WTC11 (cell line): ENCODE data around the gene PHAX. TPM values are rescaled to one million over a fixed set of nuclear protein-coding genes. Genes with fewer than 3 reads are reported as not detected.

Experiments used
- ATAC-seq: fragments of 200-7000 bp; cut with Tn5 transposase; 2 replicates; pipeline ENCODE4 v1.10.0; 2021; ENCODE audit warnings: mild to moderate bottlenecking, moderate library complexity
- CTCF ChIA-PET: fragments of 300-600 bp; sonication (Branson Sonifier 250); formaldehyde crosslinking; loops from one replicate; lab custom pipeline; 2021; ENCODE audit warnings: antibody characterized with exemption; lab: Charles Lee
- POLR2A ChIA-PET: fragments of 350-600 bp; sonication (Branson Sonifier 250); formaldehyde crosslinking; loops from one replicate; lab custom pipeline; 2021; ENCODE audit warnings: antibody characterized with exemption; lab: Charles Lee
- DNase-seq: peaks from one replicate; pipeline ENCODE4 v3.0.0; 2021; ENCODE audit warnings: low spot score
- H3K27ac Mint-ChIP-seq: 2 replicates; pipeline ENCODE4 v1.8.0; 2021; ENCODE audit warnings: mixed read lengths
- H3K27me3 Mint-ChIP-seq: 2 replicates; pipeline ENCODE4 v1.8.0; 2021; ENCODE audit warnings: low read depth, mild to moderate bottlenecking, moderate library complexity, mixed read lengths
- H3K36me3 Mint-ChIP-seq: 2 replicates; pipeline ENCODE4 v1.8.0; 2021; ENCODE audit warnings: mixed read lengths
- H3K4me1 Mint-ChIP-seq: 2 replicates; pipeline ENCODE4 v1.8.0; 2022; ENCODE audit warnings: mixed read lengths
- H3K4me3 Mint-ChIP-seq: 2 replicates; pipeline ENCODE4 v1.8.0; 2021; ENCODE audit warnings: mild to moderate bottlenecking, moderate library complexity, mixed read lengths
- H3K9me3 Mint-ChIP-seq: 2 replicates; pipeline ENCODE4 v1.8.0; 2021; ENCODE audit warnings: mixed read lengths
- ATF2 ChIP-seq: sonication (generic); formaldehyde crosslinking; IDR thresholded peaks from 2 replicates; pipeline ENCODE4 v1.8.1; 2022; ENCODE audit warnings: low read depth, missing genetic modification reagents, borderline replicate concordance
- ATF3 ChIP-seq: sonication (generic); formaldehyde crosslinking; conservative IDR thresholded peaks from 2 replicates; pipeline ENCODE4 v1.8.1; 2022; ENCODE audit warnings: mild to moderate bottlenecking, missing genetic modification reagents
- CREM ChIP-seq: sonication (generic); formaldehyde crosslinking; IDR thresholded peaks from 2 replicates; pipeline ENCODE4 v1.8.1; 2022; ENCODE audit warnings: mild to moderate bottlenecking, missing genetic modification reagents, moderate library complexity
- CTCF ChIP-seq: fragments of 200-600 bp; IDR thresholded peaks from 2 replicates; pipeline ENCODE4 v1.8.0; 2022; ENCODE audit warnings: antibody characterized with exemption
- ELF4 ChIP-seq: sonication (generic); formaldehyde crosslinking; IDR thresholded peaks from 2 replicates; pipeline ENCODE4 v1.8.1; 2022; ENCODE audit warnings: low read depth, mild to moderate bottlenecking, moderate library complexity, missing genetic modification reagents
- EMX1 ChIP-seq: fragments of 250-450 bp; sonication (Bioruptor Pico); IDR thresholded peaks from 2 replicates; pipeline ENCODE4 v1.8.0; 2021; ENCODE audit warnings: mild to moderate bottlenecking
- ESRRA ChIP-seq: sonication (generic); formaldehyde crosslinking; IDR thresholded peaks from 2 replicates; pipeline ENCODE4 v1.8.1; 2022; ENCODE audit warnings: mild to moderate bottlenecking, missing genetic modification reagents, borderline replicate concordance
- GABPB1 ChIP-seq: sonication (generic); formaldehyde crosslinking; IDR thresholded peaks from 2 replicates; pipeline ENCODE4 v1.8.1; 2023; ENCODE audit warnings: mild to moderate bottlenecking, missing genetic modification reagents
- GTF2I ChIP-seq: fragments of 250-450 bp; sonication (Bioruptor Pico); conservative IDR thresholded peaks from 2 replicates; pipeline ENCODE4 v1.4.0; 2021; ENCODE audit warnings: mild to moderate bottlenecking
- MAX ChIP-seq: sonication (generic); formaldehyde crosslinking; IDR thresholded peaks from 2 replicates; pipeline ENCODE4 v1.8.0; 2022; ENCODE audit warnings: mild to moderate bottlenecking, missing genetic modification reagents
- PREB ChIP-seq: sonication (generic); formaldehyde crosslinking; IDR thresholded peaks from 2 replicates; pipeline ENCODE4 v1.8.1; 2022; ENCODE audit warnings: mild to moderate bottlenecking, missing genetic modification reagents, moderate library complexity, borderline replicate concordance
- SMAD3 ChIP-seq: sonication (generic); formaldehyde crosslinking; IDR thresholded peaks from 2 replicates; pipeline ENCODE4 v1.8.0; 2022; ENCODE audit warnings: missing genetic modification reagents, mild to moderate bottlenecking, borderline replicate concordance
- TEAD1 ChIP-seq: sonication (generic); formaldehyde crosslinking; IDR thresholded peaks from 2 replicates; pipeline ENCODE4 v1.8.0; 2022; ENCODE audit warnings: mild to moderate bottlenecking, missing genetic modification reagents
- TEAD4 ChIP-seq: sonication (generic); formaldehyde crosslinking; IDR thresholded peaks from 2 replicates; pipeline ENCODE4 v1.8.0; 2022; ENCODE audit warnings: mild to moderate bottlenecking, missing genetic modification reagents
- ZNF281 ChIP-seq: sonication (generic); formaldehyde crosslinking; IDR thresholded peaks from 2 replicates; pipeline ENCODE4 v1.8.0; 2023; ENCODE audit warnings: mild to moderate bottlenecking, missing genetic modification reagents
- ZNF317 ChIP-seq: sonication (generic); formaldehyde crosslinking; IDR thresholded peaks from 2 replicates; pipeline ENCODE4 v1.8.1; 2023; ENCODE audit warnings: low read depth, mild to moderate bottlenecking, moderate library complexity, missing genetic modification reagents, borderline replicate concordance
- ZNF416 ChIP-seq: fragments of 250-450 bp; sonication (Bioruptor Pico); IDR thresholded peaks from 2 replicates; pipeline ENCODE4 v1.9.0; 2021; ENCODE audit warnings: mild to moderate bottlenecking, inconsistent platforms
- total RNA-seq: library from RNA; stranded (reverse); gene quantifications from 3 replicates; pipeline ENCODE4 v1.2.3, GENCODE V29; 2021

The PHAX gene
- total RNA-seq, 1 experiment from 2014 or later = 58.2 TPM

GRCh38 chr5:126676195-126676624 lies 75.5 kb downstream of the PHAX start:
- H3K27me3 Mint-ChIP-seq = no peaks in the 10 kb centered on the region; the same call in 1 of the 2 replicates
- H3K27ac Mint-ChIP-seq = peak overlapping the region; percentile 60
- peak; percentile 23 for ATAC-seq
- H3K4me3 Mint-ChIP-seq = no peak overlapping the region
- peaks cover 3% of the 10 kb centered on the region for H3K36me3 Mint-ChIP-seq
- CTCF ChIA-PET = interaction anchor here (1.1 to 3.4 kb wide), 6 partner anchors 76 to 104 kb away, joined by 5 to 41 read pairs (median 7); partner anchors contain the start of genes LMNB1 and PHAX
- POLR2A ChIA-PET = interaction anchor here (4.1 kb wide), 1 partner anchor 101 kb away, joined by 47 read pairs; the partner anchor contains the start of gene LMNB1
- H3K4me1 Mint-ChIP-seq = peaks cover 64% of the 10 kb centered on the region
- peaks cover 3% of the 10 kb centered on the region for H3K9me3 Mint-ChIP-seq
- DNase-seq = peak; percentile 60
- peak; percentile 57; the same call in 1 of the 2 replicates for TF ChIP-seq TEAD1 (CRISPR knock-in tag)
- TF ChIP-seq MAX (CRISPR knock-in tag) = peak; percentile 56
- TF ChIP-seq CTCF = peak; percentile 55
- TF ChIP-seq ELF4 = no peak
- TF ChIP-seq ZNF416 (CRISPR knock-in tag) = no peak
- no peak for TF ChIP-seq ATF2 (CRISPR knock-in tag)
- TF ChIP-seq ATF3 (CRISPR knock-in tag) = peak; percentile 99
- TF ChIP-seq PREB = no peak
- TF ChIP-seq ZNF317 (CRISPR knock-in tag) = no peak
- no peak for TF ChIP-seq ZNF281 (CRISPR knock-in tag)
- TF ChIP-seq GTF2I = no peak
- no peak for TF ChIP-seq CREM (CRISPR knock-in tag)
- no peak for TF ChIP-seq SMAD3 (CRISPR knock-in tag)
- no peak for TF ChIP-seq ESRRA (CRISPR knock-in tag)
- TF ChIP-seq TEAD4 (CRISPR knock-in tag) = no peak
- TF ChIP-seq GABPB1 (CRISPR knock-in tag) = peak; percentile 97
- no peak for TF ChIP-seq EMX1 (CRISPR knock-in tag)
- TF ChIP-seq, all 79 proteins: peak for 5

Other genes with a start within 250 kb of the PHAX start
- 10.3 to 11.6 TPM (median 10.8 TPM) in 3 replicates for gene GRAMD2B, start 177.5 kb upstream of the PHAX start, total RNA-seq
- gene ALDH7A1, start 5.7 kb upstream of the PHAX start, total RNA-seq = 176 to 178 TPM (median 177 TPM) in 3 replicates
- 220 to 233 TPM (median 223 TPM) in 3 replicates for gene LMNB1, start 176.2 kb downstream of the PHAX start, total RNA-seq